ENCODE data around the gene MYOF.
A peak's percentile ranks its signal among the peaks of the same experiment; 100 is the strongest.
"Not testable (repeated sequence)": the region's sequence is repeated elsewhere in the genome, so short reads cannot be mapped to it uniquely, and the experiment has no call there.

The MYOF gene

DNA sequence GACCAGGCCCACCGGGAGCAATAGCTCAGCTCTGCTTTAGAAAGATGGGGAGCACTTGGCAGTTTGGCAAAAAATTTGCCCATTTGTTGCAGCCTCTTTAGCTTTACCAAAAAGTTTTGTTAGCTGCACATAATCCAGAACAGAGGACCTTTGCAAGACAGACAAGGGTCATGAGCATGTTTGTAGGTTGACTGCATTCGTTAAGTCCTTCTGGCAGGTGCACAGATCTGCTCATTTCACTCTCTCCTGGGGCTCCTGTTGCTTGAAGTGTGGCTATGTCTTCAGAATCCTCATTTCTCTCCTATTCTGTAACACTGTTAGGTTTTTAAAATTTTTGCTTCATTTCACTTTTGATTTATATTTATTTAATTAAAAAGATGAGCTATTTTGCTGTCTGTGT, 96.8 kb downstream of the MYOF start:
- no peak for DNase-seq

GRCh38 chr10:93384006-93384405, 98.1 kb downstream of the MYOF start:
- DNase-seq: no peak

DNA sequence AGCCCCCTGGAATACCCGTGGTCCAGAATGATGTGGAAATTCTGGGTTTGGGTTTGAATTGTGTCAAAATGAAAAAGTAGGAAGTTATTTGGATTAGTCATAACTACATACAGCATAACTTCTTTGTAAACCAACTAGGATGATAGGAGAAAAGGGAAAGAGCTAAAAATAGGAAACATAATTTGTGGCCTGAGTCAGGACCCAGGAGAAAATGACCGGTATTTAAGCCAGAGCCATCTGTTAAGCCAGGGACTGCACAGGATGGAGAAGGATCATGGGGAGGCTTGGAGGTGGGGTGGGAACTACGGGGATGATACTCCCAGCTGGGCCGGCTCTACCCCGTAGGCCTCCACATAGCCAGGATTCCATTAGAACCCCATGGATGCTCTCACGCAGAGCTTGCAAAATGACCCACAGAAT, 98.6 kb downstream of the MYOF start:
- DNase-seq: no peak

DNA sequence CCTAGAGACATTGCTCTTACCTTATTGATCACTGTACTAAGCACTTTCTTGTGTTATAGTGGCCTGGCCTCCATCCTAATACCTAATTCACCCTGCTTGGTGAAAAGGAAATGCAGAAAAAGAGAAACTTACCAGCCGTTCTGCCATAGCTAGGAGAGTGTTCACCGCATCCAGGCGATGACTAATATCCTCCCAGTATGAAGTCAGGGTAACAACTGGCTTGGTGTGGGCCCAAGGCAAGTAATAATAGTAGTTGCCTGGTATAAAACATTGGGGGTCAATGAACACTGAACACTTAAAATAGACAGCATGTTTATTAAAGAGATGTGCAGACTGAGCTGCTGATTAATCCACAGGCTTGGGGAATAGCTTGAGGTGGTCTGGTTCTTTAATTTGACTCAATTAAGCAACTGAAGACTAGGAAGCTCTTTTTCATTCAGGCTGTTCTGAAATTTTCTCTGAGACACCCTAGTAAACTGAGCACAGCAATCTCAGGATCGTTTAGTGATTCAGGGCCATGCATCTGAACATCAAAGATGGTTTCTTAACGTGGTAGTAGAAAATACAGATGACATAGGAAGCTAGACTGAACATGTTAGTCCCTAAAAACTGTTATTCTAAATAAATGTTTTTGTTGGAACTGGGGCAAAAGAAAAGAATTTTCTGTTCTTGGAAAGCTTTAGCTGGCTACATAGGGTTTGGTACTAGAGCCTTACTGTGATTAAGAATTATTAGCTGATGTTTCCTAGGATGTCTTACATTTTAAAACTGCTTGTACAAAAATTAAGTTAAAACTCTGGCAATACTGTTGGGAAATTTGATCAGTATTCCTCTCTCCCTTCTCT, 102.2 kb downstream of the MYOF start:
- no peak for DNase-seq

DNA sequence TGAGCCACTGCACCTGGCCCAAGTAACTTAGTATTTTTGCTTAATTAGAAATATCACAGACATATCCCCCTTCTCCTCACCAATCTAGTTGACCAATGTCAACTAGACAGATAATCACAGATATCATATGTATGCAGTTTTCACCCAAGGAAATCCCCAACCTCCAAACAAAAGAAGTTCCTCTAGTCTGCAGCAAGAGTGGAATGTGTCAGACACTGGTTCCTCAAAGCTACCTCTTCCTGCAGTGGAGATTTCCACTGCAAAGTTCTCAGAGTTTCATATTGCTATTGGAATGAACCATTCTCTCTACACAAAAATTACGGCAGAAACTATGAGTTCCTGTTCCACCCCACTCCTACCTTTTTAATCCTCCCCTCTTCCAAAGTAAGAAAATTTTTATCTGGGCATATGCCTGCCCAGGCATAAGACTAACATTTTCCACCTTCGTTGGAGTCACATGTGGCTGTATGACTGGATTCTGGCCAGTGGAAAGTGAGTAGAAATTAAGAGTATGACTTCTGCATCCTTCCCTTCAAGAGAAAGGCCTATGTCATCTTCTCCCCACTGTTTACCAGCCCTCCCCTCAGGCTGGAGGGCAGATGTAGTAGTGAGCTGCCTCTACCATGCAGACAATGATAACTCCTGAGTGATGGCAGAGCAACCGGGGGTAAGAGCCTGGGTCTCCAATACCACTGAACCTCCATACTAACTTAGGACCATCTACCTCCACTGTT, 103.0 kb downstream of the MYOF start:
- no peak for DNase-seq

DNA sequence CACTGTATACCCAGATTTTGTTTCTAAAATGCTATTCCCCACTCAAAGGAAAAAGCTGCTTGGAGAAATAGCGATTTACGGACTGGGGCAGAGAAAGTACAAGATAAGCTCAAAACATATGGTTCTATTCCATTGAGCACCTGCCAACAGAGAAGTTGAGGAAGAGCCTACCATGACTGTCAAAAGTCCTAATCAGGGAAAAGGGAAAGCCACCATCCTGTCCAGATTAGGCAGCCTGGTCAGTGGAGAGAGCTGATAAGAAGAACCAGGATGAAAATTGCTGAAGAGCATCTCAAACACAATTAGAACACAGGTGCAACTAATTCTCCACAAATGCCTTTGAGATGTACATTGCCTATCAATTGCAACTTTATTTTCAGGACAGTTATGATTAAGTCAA, 104.1 kb downstream of the MYOF start:
- DNase-seq: peak; percentile 20

DNA sequence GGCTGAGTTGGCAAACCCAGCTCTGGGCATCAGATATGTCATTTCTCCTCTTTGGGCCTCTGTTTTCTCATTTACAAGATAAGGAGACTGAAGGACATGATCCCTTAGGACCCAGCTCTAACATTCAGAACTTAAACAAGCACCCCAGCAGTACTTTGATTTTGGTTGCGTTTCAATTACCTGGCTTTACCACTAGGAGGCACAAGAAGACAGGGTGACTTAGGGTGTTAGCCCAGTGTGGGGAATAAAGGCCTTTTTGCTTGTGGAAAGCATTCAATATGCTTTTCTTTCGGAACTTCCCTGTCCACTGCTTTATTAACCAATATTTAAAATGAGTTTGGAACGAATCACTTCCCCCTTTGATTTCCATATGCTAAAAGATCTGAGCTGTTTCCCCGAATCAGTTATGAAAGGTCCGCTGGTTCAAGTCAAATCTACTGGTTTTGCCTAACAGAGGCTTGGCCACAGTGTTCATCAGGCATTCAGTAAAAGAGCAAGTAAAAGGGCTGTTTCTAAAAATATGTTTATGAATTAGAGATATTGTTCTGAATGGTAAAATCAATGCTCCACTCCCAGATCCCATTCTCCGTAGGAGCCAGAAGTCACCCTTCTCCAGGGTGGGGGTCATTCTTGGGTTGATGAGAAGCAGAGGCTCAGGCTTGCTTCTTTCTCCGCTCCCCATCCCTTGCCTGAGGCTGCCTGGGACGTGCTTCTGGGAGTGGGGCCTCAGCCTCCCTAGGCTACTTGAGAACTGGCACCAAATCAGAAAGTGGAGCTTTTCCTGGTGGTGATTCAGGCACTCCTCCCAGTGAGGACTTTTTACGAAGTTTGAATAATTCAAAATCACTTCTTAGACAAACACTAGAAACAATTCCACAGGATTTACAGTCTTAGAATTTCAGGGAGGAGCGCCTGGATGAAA, 105.5 kb downstream of the MYOF start:
- peak; percentile 86 for DNase-seq

- DNase-seq: no peak
These were observed 111.2 kb downstream of the MYOF start for GRCh38 chr10:93370961-93371360.

DNA sequence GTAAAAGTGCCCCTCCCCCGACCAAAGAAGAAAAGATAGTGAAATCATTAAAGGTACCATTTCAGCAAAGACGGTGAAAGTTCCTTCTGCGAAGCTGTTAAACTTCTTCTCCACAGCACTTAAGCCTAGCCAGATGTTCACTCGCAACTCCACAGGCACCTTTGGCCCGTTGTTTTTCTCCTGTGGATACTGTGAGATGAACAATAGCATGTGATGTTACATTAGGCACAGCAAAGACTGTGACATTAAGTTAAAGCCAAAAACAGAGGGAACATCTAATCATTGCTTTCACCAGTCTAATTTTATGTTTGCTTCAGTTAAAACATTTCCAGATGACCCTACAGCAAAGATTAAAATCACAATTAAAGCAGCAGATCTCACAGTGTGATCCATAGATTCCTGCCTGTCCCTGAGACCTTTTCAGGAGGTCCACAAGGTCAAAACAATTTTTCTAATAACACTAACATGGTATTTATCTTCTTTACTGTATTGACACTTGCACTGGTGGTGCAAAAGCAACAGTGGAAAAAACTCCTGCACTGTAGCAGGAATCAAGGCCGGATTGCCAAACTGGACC, 112.5 kb downstream of the MYOF start:
- DNase-seq: no peak

DNA sequence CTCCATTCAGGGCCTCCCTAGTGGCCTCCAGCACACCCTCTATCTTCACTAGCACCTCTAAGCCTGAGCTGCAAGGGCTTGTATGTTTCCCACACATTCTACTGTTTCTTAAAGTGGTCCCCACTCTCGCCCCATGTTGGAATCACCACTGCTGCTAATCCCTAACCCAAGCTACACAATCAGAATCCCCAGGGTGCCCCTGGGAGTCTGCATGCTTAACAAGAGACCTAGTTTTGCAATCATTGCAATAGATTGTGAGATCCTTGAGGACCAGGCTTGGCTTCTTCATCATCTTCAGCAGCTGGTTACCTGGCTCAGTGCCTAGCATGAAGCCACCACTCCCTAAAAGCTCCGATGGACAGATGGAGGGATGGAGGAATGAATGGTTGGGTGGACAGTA, 113.9 kb downstream of the MYOF start:
- no peak for DNase-seq

DNA sequence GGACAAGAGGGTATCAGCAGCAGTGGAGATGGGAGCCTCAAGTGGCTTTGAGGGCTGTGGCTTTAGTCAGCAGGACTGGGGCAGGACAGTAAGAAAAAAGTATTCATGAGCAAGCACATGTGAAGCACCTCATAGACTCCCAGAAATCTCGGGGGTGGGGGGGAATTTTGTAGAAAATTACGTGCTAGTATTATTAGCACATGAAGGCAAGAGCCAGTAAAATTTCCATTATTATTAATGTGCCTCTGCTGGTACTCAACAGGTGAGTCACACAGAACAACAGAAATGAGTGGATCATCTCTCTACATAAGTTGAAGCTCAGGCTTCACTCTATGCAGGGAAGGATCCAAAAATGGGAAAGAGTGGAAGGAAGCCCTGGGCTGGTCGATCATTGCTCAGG, 114.5 kb downstream of the MYOF start:
- DNase-seq: no peak

DNA sequence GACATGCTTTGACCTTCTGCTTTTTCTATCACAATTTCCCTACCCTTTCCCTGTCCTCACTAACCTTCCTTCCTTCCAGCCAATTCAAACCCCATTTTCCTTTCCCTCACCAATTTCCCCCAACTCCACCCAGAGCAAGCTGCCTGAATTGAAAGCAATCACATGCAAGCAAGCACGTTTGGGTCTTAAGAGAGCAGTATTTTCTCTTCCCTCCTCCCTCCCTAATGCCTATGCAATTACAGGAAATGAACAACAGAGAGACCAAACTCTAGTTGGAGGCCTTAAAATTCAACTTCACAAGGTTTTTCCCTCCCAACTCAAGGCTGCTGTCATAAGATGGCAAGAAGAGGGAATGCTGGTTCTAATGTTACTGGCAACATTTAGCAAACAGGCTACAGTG, 117.2 kb downstream of the MYOF start:
- no peak for DNase-seq

DNA sequence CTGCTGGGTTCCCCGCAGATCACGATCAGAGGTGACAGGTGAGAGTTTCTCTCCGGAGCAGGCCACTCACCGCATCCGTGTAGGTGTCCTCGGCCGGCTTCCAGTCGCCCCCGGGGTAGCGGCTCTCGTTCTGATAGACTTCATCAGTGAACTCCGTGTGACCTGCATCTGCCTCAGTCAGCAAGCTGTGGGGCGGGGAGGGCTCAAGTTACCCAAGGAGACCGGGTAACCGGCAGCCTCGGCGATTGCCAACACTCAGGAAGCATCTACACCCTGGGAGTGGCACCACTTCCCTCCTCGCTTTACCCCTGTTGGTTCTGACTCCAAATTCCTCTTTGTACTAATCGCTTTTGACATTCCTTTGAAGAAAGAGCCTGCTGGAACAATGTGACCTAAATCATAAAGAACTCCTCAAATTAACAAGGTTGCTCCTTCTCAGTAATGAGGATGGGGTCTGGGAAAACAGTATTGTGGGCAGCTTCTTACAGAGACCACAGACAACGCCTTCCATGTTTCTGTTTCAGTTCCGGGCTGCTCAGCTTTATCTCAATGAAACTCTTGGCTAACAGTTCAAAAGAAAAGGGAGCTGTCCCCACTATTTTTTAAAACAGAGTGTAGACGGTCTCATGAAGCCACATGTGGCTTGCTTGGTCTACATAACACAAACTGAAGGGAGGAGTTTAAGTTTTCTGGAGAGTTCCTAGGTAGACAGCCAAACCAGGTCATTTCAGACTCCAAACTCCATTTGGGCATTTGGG, 118.1 kb downstream of the MYOF start:
- peak; percentile 23 for DNase-seq

- DNase-seq: not testable (repeated sequence)
These were observed 123.7 kb downstream of the MYOF start for GRCh38 chr10:93358398-93358797.

DNA sequence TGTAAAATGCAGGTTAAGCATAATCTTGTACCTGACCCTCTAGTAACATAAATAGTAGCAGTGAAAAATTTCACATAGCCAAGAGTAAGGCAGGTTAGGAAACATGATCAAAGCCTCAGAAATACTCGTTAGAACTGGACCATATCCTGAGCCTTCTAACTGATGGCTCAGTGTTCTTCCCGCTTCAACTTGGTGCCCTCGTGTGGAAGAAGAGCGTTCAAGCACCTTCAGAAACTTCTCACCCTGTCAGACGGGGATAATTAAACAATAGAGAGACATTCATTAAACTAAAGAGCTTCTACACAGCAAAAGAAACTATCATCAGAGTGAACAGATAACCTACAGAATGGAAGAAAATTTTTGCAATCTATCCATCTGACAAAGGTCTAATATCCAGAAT, 124.5 kb downstream of the MYOF start:
- peak; percentile 77 for DNase-seq

GRCh38 chr10:93356516-93356915, 125.6 kb downstream of the MYOF start:
- DNase-seq: no peak

GRCh38 chr10:93352638-93353383, 129.3 kb downstream of the MYOF start:
- DNase-seq: peak; percentile 73

DNA sequence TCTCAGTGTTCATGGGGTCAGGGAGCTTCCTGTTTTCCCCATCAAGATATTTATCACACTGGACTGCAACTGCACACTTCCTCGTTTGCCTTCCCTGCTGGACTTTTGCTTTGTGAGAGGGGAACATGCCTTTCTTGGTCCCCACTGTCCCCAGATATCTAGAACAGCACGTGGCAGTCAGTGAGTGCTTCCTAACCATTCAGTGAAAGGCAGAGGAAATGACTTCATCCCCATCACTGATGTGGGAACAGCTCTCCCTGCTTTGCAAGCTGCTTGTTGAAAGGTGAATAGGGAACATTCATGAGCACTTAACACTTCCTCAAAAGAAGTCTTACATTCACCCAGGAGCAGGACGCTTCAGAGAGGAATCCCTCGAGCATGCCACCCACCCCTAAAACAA, 135.4 kb downstream of the MYOF start:
- DNase-seq: no peak

DNA sequence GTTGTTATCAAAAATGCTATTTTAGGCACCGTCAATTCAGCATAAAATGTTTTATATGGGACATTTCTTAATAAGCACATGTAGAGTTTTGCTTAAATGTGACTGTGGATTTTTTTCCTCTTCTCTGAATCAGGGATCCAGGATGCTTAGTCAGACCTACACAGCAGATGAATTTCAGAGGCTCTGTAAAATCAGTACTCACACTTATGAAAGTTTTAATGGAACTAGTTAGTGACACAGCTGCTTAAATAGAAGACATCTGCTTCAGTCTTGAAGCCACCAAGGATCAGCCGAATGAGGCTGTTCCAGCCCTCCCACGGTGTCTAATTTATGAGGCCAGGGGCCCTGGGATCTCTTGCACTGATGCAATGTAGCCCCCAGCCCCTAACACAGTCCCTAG, 136.0 kb downstream of the MYOF start:
- no peak for DNase-seq

DNA sequence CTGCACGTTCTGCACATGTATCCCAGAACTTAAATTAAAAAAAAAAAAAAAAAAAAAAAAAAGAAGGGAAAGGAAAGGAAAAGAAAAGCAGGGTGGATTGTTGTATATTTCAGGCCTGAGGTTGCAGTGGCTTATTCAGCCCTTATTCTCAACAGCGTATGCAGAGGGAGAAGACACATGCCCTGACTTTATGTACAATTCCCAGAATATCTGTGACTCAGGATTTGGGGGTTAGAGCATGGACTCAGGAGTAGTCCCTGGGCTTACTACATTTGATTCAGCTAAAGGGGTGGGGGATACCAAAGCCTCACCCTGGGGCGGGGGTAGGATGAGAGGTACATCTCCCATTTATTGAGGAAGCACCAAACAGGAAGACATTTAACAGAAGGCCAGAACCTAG, 137.4 kb downstream of the MYOF start:
- DNase-seq: no peak

DNA sequence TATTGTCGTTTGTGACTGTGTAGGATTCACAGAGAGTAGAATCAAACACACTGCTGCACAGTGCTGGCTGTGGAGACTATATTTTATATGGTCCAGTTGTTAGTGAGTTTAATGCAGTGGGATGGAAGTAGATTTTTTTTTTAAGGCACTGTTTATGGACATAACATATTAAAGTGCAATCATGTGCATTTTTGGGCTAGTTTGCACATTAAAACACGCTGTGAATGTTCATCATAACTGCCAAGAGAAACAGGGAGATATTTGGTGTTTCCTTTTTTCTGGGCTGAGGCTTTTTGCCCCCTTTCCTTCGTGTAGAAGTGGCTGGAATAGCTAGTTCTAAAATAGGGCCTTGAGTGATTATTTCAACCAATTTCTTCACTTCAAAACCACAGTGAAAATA, 139.2 kb downstream of the MYOF start:
- DNase-seq: no peak
